ENCODE data around the gene KLK4.
"Not testable (repeated sequence)": the region's sequence is repeated elsewhere in the genome, so short reads cannot be mapped to it uniquely, and the experiment has no call there.

The KLK4 gene

GRCh38 chr19:50912727-50913716, 1.8 kb upstream of the KLK4 start:
- no peak for DNase-seq

GRCh38 chr19:50912102-50912599, 956 bp upstream of the KLK4 start:
- no peak for DNase-seq

- DNase-seq = no peak
Observed at GRCh38 chr19:50910722-50911121, 473 bp downstream of the KLK4 start.

- DNase-seq = no peak
Observed at GRCh38 chr19:50909240-50910070, 1.7 kb downstream of the KLK4 start.

- no peak for DNase-seq
Observed at GRCh38 chr19:50908336-50908735, 2.9 kb downstream of the KLK4 start.

- DNase-seq = no peak
Observed at GRCh38 chr19:50906217-50906616, 5.0 kb downstream of the KLK4 start.

- DNase-seq = no peak
Observed at GRCh38 chr19:50902640-50903039, 8.6 kb downstream of the KLK4 start.

GRCh38 chr19:50899569-50899968, 11.6 kb downstream of the KLK4 start:
- no peak for DNase-seq

- DNase-seq = no peak
Observed at GRCh38 chr19:50898018-50898417, 13.2 kb downstream of the KLK4 start.

- no peak for DNase-seq
Observed at GRCh38 chr19:50897612-50898011, 13.6 kb downstream of the KLK4 start.

GRCh38 chr19:50897191-50897607, 14.0 kb downstream of the KLK4 start:
- no peak for DNase-seq

- DNase-seq = no peak
Observed at GRCh38 chr19:50896591-50897190, 14.5 kb downstream of the KLK4 start.

- not testable (repeated sequence) for DNase-seq
Observed at GRCh38 chr19:50896089-50896590, 15.1 kb downstream of the KLK4 start.

GRCh38 chr19:50894478-50895356, 16.5 kb downstream of the KLK4 start:
- no peak for DNase-seq

GRCh38 chr19:50893047-50893736, 18.0 kb downstream of the KLK4 start:
- no peak for DNase-seq

- DNase-seq = no peak
Observed at GRCh38 chr19:50891253-50891625, 20.0 kb downstream of the KLK4 start.

GRCh38 chr19:50890422-50891252, 20.6 kb downstream of the KLK4 start:
- no peak for DNase-seq

GRCh38 chr19:50889638-50890037, 21.6 kb downstream of the KLK4 start:
- DNase-seq = no peak

- DNase-seq = no peak
Observed at GRCh38 chr19:50882188-50882587, 29.0 kb downstream of the KLK4 start.

GRCh38 chr19:50880241-50880640, 31.0 kb downstream of the KLK4 start:
- DNase-seq = no peak
